Keratinocyte (primary cell): Measurements from ENCODE around the gene CPAMD8. TPM values are rescaled to one million over a fixed set of nuclear protein-coding genes. Genes with fewer than 3 reads are reported as not detected.

ENCODE experiments used
- DNase-seq: peaks from one replicate; pipeline ENCODE4 v3.0.0-alpha.2; 2011; ENCODE audit warnings: low read depth, missing footprints, low spot score
- FAIRE-seq: peaks from 2 replicates; lab custom pipeline; 2011; peaks lifted over from hg19 to GRCh38; lab: Jason Lieb, UNC
- H2AFZ ChIP-seq: 2 replicates; pipeline ENCODE4 v1.6.0; 2012; ENCODE audit warnings: low read length, control low read depth, inconsistent platforms; ENCODE audit not compliant: control insufficient read depth
- H3K27ac ChIP-seq: 2 replicates; pipeline ENCODE4 v1.5.1; 2011; ENCODE audit warnings: low read length; ENCODE audit not compliant: control insufficient read depth, insufficient read depth
- H3K27me3 ChIP-seq: 3 replicates; pipeline ENCODE4 v1.6.0; 2011; ENCODE audit warnings: low read length; ENCODE audit not compliant: control insufficient read depth, insufficient read depth; ENCODE audit errors: extremely low read depth
- H3K36me3 ChIP-seq, 2 experiments: 2 replicates in 1 of 2; 3 replicates in 1 of 2; pipeline ENCODE4 v1.5.1; 2011; ENCODE audit warnings: low read length in 2 of 2, mild to moderate bottlenecking in 1 of 2; ENCODE audit not compliant: control insufficient read depth in 2 of 2, insufficient read depth in 2 of 2; ENCODE audit errors: extremely low read depth in 1 of 2
- H3K4me1 ChIP-seq: 3 replicates; pipeline ENCODE4 v1.5.1; 2011; ENCODE audit warnings: low read length; ENCODE audit not compliant: control insufficient read depth, insufficient read depth; ENCODE audit errors: extremely low read depth
- H3K4me2 ChIP-seq: 3 replicates; pipeline ENCODE4 v1.6.0; 2011; ENCODE audit warnings: low read depth, low read length; ENCODE audit not compliant: control insufficient read depth, insufficient read depth; ENCODE audit errors: extremely low read depth
- H3K4me3 ChIP-seq, 3 experiments: fragments of 200-600 bp in 1 of 3; sonication (generic) in 1 of 3; 2 replicates in 2 of 3; 3 replicates in 1 of 3; pipeline ENCODE4 v1.5.1; 2011 to 2016; ENCODE audit warnings: low read length in 3 of 3, mild to moderate bottlenecking in 3 of 3, control low read depth in 2 of 3, inconsistent platforms in 1 of 3, low read depth in 1 of 3, mixed read lengths in 1 of 3, mixed run types in 1 of 3, moderate library complexity in 1 of 3; ENCODE audit not compliant: control insufficient read depth in 2 of 3, insufficient read depth in 2 of 3; ENCODE audit errors: extremely low read depth in 1 of 3
- H3K79me2 ChIP-seq: 2 replicates; pipeline ENCODE4 v1.6.0; 2012; ENCODE audit warnings: low read length; ENCODE audit not compliant: control insufficient read depth, insufficient read depth
- H3K9ac ChIP-seq: 3 replicates; pipeline ENCODE4 v1.6.0; 2011; ENCODE audit warnings: low read length; ENCODE audit not compliant: control insufficient read depth, insufficient read depth; ENCODE audit errors: extremely low read depth
- H3K9me1 ChIP-seq: 3 replicates; pipeline ENCODE4 v1.6.0; 2011; ENCODE audit warnings: low read length; ENCODE audit not compliant: control insufficient read depth, insufficient read depth; ENCODE audit errors: extremely low read depth
- H3K9me3 ChIP-seq: 2 replicates; pipeline ENCODE4 v1.5.1; 2012; ENCODE audit warnings: low read depth, low read length; ENCODE audit not compliant: control insufficient read depth
- H4K20me1 ChIP-seq: 3 replicates; pipeline ENCODE4 v1.6.0; 2011; ENCODE audit warnings: low read length; ENCODE audit not compliant: control insufficient read depth, insufficient read depth; ENCODE audit errors: extremely low read depth
- EZH2 ChIP-seq: IDR thresholded peaks from one replicate; pipeline ENCODE4 v1.6.1; 2012; ENCODE audit warnings: inconsistent platforms, mild to moderate bottlenecking, low read length, moderate library complexity
- dilution Hi-C: fragments of 300-500 bp; cut with MboI; formaldehyde crosslinking; loops from one replicate; pipeline ENCODE4 v1.7.0; 2020; ENCODE audit warnings: low sequenced_read_pairs; ENCODE audit not compliant: extremely low pct_ligation_motif_present
- polyA plus RNA-seq, 5 experiments: library from polyadenylated mRNA; depleted of rRNA in 3 of 5; stranded (reverse) in 3 of 5; stranded (forward) in 1 of 5; unstranded in 1 of 5; fragments of >200 nt; gene quantifications; 1 replicate in 1 of 5; 2 replicates in 3 of 5; 3 replicates in 1 of 5; pipeline versions ENCODE4 v1.2.1 to v1.2.3, GENCODE V29; 2011 to 2012; ENCODE audit warnings: missing spikeins in 2 of 5, low read depth in 1 of 5, low replicate concordance in 1 of 5
- TF ChIP-seq, protein P1 (sequence below), 3 experiments: IDR thresholded peaks in 1 of 3; conservative IDR thresholded peaks in 1 of 3; optimal IDR thresholded peaks in 1 of 3; 2 replicates in 2 of 3; 3 replicates in 1 of 3; pipeline versions ENCODE3 to v1.5.1; 2011; ENCODE audit warnings: low read length in 3 of 3, mild to moderate bottlenecking in 3 of 3, moderate library complexity in 2 of 3, control low read depth in 1 of 3, inconsistent platforms in 1 of 3; ENCODE audit not compliant: insufficient read depth in 2 of 3; ENCODE audit errors: extremely low read depth in 1 of 3

CPAMD8 gene
- polyA plus RNA-seq, 1 donor (not counting 4 experiments of a cell fraction or from before 2014, with no cell fraction given), result 0.38 TPM

DNA sequence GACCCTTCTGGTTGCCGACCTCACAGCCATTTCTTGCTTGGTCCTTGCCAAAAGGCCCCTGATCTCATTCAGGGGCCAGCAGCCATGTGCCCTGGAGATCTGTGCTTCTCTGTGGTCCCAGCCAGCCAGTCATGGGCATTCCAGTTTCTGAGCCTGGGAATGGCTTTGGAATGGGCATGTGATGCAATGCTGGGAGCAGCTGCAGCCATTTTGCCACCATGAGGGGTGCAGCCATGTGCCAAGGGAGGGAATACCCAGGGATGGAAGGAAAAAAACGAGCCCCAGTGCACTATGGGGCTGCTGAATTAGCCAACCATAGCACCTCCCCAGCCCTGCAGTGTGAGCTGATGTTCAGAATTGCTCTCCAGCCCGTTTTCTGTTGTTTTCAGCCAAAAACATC is 111.5 kb downstream of the CPAMD8 start:
- Histone ChIP-seq H3K79me2 (no peaks in the 10 kb centered on the region), H3K9ac (no peak overlapping the region), H3K4me2 (no peak overlapping the region), H3K27me3 (no peaks in the 10 kb centered on the region), H4K20me1 (no peaks in the 10 kb centered on the region), H2AFZ (no peak overlapping the region), H3K27ac (no peak overlapping the region), H3K9me3 (no peaks in the 10 kb centered on the region), H3K36me3 (no peaks in the 10 kb centered on the region), H3K4me3 (no peak overlapping the region), H3K4me1 (no peaks in the 10 kb centered on the region), H3K9me1 (no peaks in the 10 kb centered on the region)
- FAIRE-seq, result no peak
- DNase-seq, result no peak
- dilution Hi-C loops, result no loop called here
- no peak for TF ChIP-seq EZH2
- TF ChIP-seq, protein P1, sequence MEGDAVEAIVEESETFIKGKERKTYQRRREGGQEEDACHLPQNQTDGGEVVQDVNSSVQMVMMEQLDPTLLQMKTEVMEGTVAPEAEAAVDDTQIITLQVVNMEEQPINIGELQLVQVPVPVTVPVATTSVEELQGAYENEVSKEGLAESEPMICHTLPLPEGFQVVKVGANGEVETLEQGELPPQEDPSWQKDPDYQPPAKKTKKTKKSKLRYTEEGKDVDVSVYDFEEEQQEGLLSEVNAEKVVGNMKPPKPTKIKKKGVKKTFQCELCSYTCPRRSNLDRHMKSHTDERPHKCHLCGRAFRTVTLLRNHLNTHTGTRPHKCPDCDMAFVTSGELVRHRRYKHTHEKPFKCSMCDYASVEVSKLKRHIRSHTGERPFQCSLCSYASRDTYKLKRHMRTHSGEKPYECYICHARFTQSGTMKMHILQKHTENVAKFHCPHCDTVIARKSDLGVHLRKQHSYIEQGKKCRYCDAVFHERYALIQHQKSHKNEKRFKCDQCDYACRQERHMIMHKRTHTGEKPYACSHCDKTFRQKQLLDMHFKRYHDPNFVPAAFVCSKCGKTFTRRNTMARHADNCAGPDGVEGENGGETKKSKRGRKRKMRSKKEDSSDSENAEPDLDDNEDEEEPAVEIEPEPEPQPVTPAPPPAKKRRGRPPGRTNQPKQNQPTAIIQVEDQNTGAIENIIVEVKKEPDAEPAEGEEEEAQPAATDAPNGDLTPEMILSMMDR (optimal IDR thresholded peaks at IDR 0.05 in 1 of 3, IDR thresholded peaks at IDR 0.05 in 1 of 3, conservative IDR thresholded peaks at IDR 0.05 in 1 of 3; ENCODE audit: extremely low read depth in 1 of 3, insufficient read depth in 2 of 3, low read length in 3 of 3), result no peak

DNA sequence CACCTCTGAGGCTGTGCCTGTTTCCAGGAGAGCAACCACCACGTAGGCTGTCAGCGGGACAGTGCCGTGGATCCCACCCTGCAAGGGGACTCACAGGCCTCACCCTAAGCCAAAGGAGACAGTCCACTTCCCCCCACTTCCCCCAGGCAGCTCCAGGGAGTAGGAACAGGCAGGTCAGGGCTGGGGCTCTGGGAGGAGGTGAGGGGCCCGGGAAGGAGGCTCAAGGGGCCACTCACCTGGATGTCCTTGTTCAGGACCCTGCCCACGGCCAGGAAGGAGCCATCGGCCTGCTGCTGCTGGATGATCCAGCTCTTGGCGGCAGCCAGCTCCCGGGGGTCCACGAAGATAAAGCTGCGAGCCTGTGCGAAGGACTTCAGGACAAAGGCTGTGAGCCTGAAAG is 112.2 kb downstream of the CPAMD8 start:
- H3K4me1 ChIP-seq, result no peaks in the 10 kb centered on the region
- no peak for FAIRE-seq
- DNase-seq, result no peak

DNA sequence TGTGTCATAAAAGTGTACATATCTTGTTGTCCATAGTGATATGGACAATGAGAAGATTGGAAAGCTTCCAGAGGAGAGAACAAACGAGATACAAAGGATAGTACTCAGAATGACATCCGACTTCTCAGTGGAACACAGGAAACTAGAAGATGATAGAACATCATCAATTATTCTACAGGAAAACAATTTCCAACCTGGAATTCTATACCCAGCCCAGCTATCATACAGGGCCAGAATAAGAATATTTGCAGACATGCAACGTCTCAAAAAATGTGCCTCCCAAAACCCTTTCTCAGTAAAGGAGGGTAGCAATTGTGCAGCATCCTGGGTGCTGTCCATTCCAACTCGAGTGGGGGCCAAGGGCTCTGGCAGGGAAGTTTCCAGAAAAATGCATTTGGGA is 113.8 kb downstream of the CPAMD8 start:
- no peaks in the 10 kb centered on the region for H3K9me1 ChIP-seq
- FAIRE-seq, result no peak
- no peaks in the 10 kb centered on the region for H3K9me3 ChIP-seq
- no peak for DNase-seq
- H4K20me1 ChIP-seq, result no peaks in the 10 kb centered on the region
- no peak overlapping the region for H2AFZ ChIP-seq
- no peak overlapping the region for H3K27ac ChIP-seq
- H3K4me3 ChIP-seq, result no peak overlapping the region
- no peak overlapping the region for H3K9ac ChIP-seq
- H3K36me3 ChIP-seq, result no peaks in the 10 kb centered on the region
- TF ChIP-seq EZH2, result no peak
- TF ChIP-seq, protein P1 (optimal IDR thresholded peaks at IDR 0.05 in 1 of 3, IDR thresholded peaks at IDR 0.05 in 1 of 3, conservative IDR thresholded peaks at IDR 0.05 in 1 of 3; ENCODE audit: extremely low read depth in 1 of 3, insufficient read depth in 2 of 3, low read length in 3 of 3), result no peak
- no peak overlapping the region for H3K4me2 ChIP-seq
- dilution Hi-C loops, result no loop called here
- H3K4me1 ChIP-seq, result no peaks in the 10 kb centered on the region
- no peaks in the 10 kb centered on the region for H3K79me2 ChIP-seq
- no peaks in the 10 kb centered on the region for H3K27me3 ChIP-seq

More for the DNA sequence above, 112.2 kb downstream of the CPAMD8 start:
- Histone ChIP-seq H3K4me3 (no peak overlapping the region), H3K36me3 (no peaks in the 10 kb centered on the region), H2AFZ (no peak overlapping the region), H3K9ac (no peak overlapping the region), H3K27ac (no peak overlapping the region), H3K4me2 (no peak overlapping the region), H3K27me3 (no peaks in the 10 kb centered on the region), H3K79me2 (no peaks in the 10 kb centered on the region), H4K20me1 (no peaks in the 10 kb centered on the region), H3K9me3 (no peaks in the 10 kb centered on the region), H3K9me1 (no peaks in the 10 kb centered on the region)
- no peak for TF ChIP-seq EZH2
- dilution Hi-C loops, result no loop called here
